Measurements from ENCODE around the gene PLTP.

PLTP gene

DNA sequence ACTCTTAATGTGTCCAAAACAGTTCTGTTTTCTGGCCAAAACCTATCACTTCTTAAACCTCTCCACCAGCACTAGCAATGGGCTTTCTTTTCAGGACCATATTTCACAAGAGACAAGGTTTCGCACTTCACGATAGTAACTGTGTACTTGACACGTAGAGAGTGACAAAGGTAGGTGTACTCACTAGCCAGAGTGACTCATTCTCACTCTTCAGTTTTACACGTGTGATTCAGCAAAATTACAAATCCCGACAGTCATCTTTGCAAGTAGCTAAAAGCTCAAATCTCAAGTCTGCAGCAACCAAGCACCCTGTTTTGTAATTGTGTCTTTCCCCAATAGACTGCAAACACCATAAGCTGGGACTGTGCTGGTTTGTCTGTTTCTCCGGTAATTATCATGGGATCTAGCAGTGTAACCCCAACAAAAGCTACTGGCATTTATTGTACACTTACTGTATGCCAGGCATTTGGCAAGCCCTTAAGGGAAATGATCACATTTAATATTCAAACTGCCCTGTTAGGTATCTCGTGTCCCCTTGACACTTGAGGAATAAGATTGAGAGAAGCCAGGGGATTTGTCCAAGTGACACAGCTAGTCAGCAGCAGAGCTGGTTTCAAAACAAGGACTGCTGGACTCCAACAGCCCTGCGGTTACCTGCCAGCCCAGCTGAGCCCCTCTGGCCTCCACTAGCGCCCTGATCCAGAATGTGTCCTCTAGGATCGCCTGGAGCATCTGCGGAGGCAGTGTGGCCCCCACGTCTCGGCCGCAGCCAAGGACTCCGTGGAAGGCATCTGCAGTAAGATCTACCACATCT lies 32.4 kb upstream of the PLTP start:
- Histone ChIP-seq H3K9me3 (ENCODE audit: control insufficient read depth, low read length) (no peaks in the 10 kb centered on the region), H3K36me3 (ENCODE audit: control insufficient read depth, insufficient read depth, low read length) (peaks cover 62% of the 10 kb centered on the region), H3K4me1 (ENCODE audit: control insufficient read depth, insufficient read depth, low read length) (no peaks in the 10 kb centered on the region), H3K27ac (ENCODE audit: insufficient read depth, low read depth, low read length, poor library complexity, severe bottlenecking) (no peak overlapping the region), H3K27me3 (ENCODE audit: control insufficient read depth, insufficient read depth, low read length, poor library complexity, severe bottlenecking) (no peaks in the 10 kb centered on the region), H3K4me3 (ENCODE audit: insufficient read depth, low read depth, low read length) (no peak overlapping the region)
- 96% methylated on average over 15 of the region's 15 CpGs for WGBS, 2 experiments

DNA sequence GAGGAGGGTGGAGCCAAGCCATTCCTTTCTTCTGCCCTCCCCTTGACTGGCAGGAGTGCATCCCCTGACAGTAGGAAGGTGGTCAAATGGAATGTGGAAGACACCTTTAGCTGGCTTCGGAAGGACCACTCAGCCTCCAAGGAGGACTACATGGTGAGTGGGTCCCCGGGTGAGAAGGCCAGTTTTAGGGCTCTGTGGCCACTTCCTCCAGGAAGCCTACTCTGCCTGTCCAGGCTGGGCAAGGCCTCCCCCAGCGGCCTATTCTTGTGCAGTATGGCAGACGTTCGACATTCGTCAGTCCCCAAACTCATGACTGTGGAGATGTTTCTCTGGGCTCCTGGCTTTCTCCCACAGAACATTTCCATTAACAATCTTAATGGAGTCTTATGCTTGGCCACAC lies 31.7 kb upstream of the PLTP start:
- 95 to 98% methylated on average over 6 of the region's 6 CpGs for WGBS, 2 experiments
- H3K36me3 ChIP-seq (ENCODE audit: control insufficient read depth, insufficient read depth, low read length) = peaks cover 60% of the 10 kb centered on the region
- H3K27ac ChIP-seq (ENCODE audit: insufficient read depth, low read depth, low read length, poor library complexity, severe bottlenecking) = no peak overlapping the region

DNA sequence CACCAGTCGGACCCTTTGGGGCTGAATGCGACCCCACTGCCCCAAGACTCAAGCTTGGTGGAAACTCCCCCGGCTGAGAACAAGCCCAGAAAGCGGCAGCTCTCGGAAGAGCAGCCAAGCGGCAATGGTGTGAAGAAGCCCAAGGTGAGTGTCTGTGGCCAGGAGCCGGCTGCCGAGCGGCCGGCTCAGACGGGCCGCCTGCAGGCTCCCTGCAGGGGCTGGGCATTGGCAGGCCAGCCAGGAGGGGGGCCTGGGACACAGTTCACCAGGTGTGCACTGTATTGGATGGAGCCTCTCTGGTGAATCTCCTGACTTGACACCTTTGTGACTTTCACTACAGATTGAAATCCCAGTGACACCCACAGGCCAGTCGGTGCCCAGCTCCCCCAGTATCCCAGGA lies 28.5 kb upstream of the PLTP start:
- Histone ChIP-seq H3K27ac (ENCODE audit: insufficient read depth, low read depth, low read length, poor library complexity, severe bottlenecking) (no peak overlapping the region), H3K4me1 (ENCODE audit: control insufficient read depth, insufficient read depth, low read length) (no peaks in the 10 kb centered on the region), H3K36me3 (ENCODE audit: control insufficient read depth, insufficient read depth, low read length) (peaks cover 49% of the 10 kb centered on the region), H3K9me3 (ENCODE audit: control insufficient read depth, low read length) (no peaks in the 10 kb centered on the region), H3K4me3 (ENCODE audit: insufficient read depth, low read depth, low read length) (no peak overlapping the region), H3K27me3 (ENCODE audit: control insufficient read depth, insufficient read depth, low read length, poor library complexity, severe bottlenecking) (no peaks in the 10 kb centered on the region)
- 95 to 96% methylated on average over 13 of the region's 13 CpGs for WGBS, 2 experiments

More for the DNA sequence above, 31.7 kb upstream of the PLTP start:
- Histone ChIP-seq H3K4me1 (ENCODE audit: control insufficient read depth, insufficient read depth, low read length) (no peaks in the 10 kb centered on the region), H3K9me3 (ENCODE audit: control insufficient read depth, low read length) (no peaks in the 10 kb centered on the region), H3K27me3 (ENCODE audit: control insufficient read depth, insufficient read depth, low read length, poor library complexity, severe bottlenecking) (no peaks in the 10 kb centered on the region), H3K4me3 (ENCODE audit: insufficient read depth, low read depth, low read length) (no peak overlapping the region)

DNA sequence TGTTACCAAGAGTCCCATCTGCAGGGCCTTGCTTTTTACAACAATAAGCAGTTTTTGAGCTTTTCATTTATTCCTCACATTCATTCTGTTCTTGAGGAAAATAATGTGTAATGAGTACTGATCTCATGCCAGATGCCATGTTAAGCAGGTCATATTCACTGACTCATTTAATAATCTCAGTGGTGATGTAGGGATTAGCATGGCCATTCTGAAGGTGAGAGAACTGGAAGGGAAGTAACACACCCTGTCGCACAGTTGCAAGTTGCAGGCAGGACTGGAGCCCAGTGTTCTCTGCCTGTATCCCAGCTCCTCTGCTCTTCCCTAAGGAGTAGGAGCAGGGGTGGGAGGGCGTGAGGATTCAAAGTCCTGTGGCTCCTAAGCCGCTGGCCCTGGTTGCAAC lies 28.1 kb upstream of the PLTP start:
- Histone ChIP-seq H3K27ac (ENCODE audit: insufficient read depth, low read depth, low read length, poor library complexity, severe bottlenecking) (no peak overlapping the region), H3K4me3 (ENCODE audit: insufficient read depth, low read depth, low read length) (no peak overlapping the region), H3K27me3 (ENCODE audit: control insufficient read depth, insufficient read depth, low read length, poor library complexity, severe bottlenecking) (no peaks in the 10 kb centered on the region), H3K36me3 (ENCODE audit: control insufficient read depth, insufficient read depth, low read length) (peaks cover 47% of the 10 kb centered on the region), H3K9me3 (ENCODE audit: control insufficient read depth, low read length) (no peaks in the 10 kb centered on the region), H3K4me1 (ENCODE audit: control insufficient read depth, insufficient read depth, low read length) (no peaks in the 10 kb centered on the region)
- WGBS, 2 experiments = 94 to 97% methylated on average over 3 of the region's 3 CpGs

DNA sequence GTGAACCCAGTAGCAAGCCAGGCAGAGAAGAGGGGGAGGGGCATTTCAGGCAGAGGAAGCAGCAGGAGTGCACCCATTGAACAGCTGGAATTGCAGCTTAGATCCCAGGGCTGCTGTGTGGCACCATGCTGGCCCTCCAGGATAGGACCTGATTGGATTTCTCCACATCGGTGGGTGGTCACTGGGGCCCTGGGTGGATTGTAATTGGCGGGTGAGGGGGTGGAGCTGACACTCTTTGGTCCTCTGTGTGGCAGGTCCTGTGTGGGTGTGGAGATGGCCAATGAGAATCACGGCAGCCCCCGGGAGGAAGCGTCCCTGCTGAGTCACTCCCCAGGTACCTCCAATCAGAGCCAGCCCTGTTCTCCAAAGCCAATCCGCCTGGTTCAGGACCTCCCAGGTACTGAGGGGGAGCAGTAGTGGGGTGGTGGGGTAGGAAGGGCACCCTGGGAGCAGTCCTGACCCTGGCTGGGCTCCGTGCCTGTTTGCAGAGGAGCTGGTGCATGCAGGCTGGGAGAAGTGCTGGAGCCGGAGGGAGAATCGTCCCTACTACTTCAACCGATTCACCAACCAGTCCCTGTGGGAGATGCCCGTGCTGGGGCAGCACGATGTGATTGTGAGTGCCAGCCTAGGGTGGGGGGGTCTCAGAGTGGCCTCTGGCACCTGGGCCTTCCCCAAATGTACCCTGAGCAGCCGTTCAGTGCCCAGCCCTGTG lies 26.9 kb upstream of the PLTP start:
- Histone ChIP-seq H3K27ac (ENCODE audit: insufficient read depth, low read depth, low read length, poor library complexity, severe bottlenecking) (no peak overlapping the region), H3K4me1 (ENCODE audit: control insufficient read depth, insufficient read depth, low read length) (no peaks in the 10 kb centered on the region), H3K9me3 (ENCODE audit: control insufficient read depth, low read length) (no peaks in the 10 kb centered on the region), H3K36me3 (ENCODE audit: control insufficient read depth, insufficient read depth, low read length) (peaks cover 36% of the 10 kb centered on the region), H3K27me3 (ENCODE audit: control insufficient read depth, insufficient read depth, low read length, poor library complexity, severe bottlenecking) (no peaks in the 10 kb centered on the region), H3K4me3 (ENCODE audit: insufficient read depth, low read depth, low read length) (no peak overlapping the region)
- WGBS, 2 experiments = 82 to 86% methylated on average over 13 of the region's 13 CpGs

DNA sequence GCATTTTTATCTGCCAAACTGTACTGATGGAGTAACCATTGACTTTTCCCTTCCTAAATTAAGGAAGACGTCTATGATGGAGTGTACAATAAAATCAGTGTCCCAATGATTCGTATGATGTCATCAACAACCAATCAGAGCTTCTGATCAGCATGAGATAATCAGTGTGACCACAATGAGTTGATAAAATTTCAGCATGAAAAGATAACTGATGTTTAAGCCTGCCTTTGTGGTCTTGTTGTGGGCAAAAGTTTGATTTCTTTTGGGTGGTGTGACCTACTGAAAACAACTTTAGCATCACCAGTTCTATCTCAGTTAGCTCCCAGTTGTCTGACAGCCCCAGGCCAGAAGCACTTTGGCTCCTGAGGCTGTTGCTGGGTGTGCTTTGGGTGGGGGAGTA lies 25.8 kb upstream of the PLTP start:
- Histone ChIP-seq H3K4me3 (ENCODE audit: insufficient read depth, low read depth, low read length) (no peak overlapping the region), H3K27ac (ENCODE audit: insufficient read depth, low read depth, low read length, poor library complexity, severe bottlenecking) (no peak overlapping the region), H3K9me3 (ENCODE audit: control insufficient read depth, low read length) (no peaks in the 10 kb centered on the region), H3K36me3 (ENCODE audit: control insufficient read depth, insufficient read depth, low read length) (peaks cover 26% of the 10 kb centered on the region), H3K4me1 (ENCODE audit: control insufficient read depth, insufficient read depth, low read length) (no peaks in the 10 kb centered on the region), H3K27me3 (ENCODE audit: control insufficient read depth, insufficient read depth, low read length, poor library complexity, severe bottlenecking) (no peaks in the 10 kb centered on the region)
- 92% methylated on average over 2 of the region's 2 CpGs for WGBS, 2 experiments

DNA sequence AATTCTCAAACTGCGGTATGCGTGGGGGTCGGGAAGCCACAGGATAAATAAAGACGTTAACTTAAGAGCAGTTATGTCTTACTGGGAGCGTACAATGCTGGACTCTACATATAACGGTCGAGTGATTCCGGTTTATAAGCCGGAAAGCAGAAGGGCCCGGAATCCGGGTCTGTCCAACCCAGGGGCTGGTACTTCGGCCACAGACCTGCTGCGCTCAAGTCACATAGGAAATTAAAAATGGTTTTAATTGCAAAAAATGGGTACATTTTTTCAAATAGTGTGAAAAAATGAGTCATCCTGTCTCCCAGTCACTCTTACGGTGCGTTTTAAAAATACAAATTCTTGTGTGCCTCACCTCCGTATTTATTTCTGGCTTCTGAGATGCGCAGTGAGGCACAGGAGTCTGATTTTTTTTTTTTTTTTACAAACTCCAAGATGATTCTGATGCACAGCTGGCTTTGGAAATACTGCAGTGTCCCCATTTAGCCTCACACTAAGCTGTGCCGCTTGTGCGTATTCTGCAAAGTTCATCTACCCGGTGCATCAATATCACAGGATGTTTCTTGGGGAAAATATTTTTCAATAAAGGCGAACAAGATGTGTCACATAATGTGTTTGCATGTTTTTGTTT lies 23.6 kb upstream of the PLTP start:
- 30% methylated on average over 21 of the region's 21 CpGs for WGBS, 2 experiments
- Histone ChIP-seq H3K27me3 (ENCODE audit: control insufficient read depth, insufficient read depth, low read length, poor library complexity, severe bottlenecking) (no peaks in the 10 kb centered on the region), H3K4me3 (ENCODE audit: insufficient read depth, low read depth, low read length) (peak overlapping the region; percentile 72), H3K27ac (ENCODE audit: insufficient read depth, low read depth, low read length, poor library complexity, severe bottlenecking) (peak overlapping the region; percentile 100), H3K36me3 (ENCODE audit: control insufficient read depth, insufficient read depth, low read length) (peaks cover 16% of the 10 kb centered on the region), H3K4me1 (ENCODE audit: control insufficient read depth, insufficient read depth, low read length) (no peaks in the 10 kb centered on the region), H3K9me3 (ENCODE audit: control insufficient read depth, low read length) (no peaks in the 10 kb centered on the region)

DNA sequence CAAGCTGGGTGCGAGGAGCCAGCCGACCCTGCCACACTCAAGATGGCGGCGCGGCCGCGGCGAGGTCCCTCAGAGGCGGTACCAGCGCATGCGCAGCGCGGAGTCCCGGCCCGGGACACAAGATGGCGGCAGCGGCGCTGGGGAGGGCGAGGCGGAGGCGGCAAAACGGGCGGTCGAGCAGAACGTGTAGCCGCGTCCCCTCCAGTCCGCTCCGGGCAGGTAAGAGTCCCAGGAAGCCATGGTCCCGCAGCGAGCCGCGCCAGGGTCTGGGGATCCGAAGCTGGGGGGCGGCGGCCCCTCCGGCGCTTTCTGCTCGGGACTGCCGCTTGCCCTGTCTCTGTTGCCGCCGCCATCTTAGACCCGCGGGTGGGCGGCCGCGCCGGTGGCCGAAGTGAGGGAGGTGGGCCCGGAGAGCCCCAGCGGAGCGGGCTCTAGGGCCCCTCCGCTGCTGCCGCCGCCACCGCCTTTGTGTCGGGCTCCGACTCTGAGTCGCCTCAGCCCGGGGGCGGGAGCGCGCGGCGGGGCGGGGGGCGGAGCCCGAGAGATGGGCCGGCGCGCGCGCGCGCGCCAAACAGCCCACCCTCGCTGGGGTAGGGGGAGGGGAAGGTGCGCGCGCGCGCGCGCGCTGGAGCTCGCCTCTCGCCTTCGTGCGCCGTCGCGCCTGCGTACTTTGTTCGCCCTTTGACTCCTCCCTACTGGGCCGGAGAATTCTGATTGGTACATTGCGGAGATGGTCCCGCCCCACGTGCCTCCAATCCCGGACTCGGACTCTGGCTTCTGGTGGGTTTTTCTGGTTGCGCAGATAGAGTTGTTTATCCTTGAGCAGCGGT lies 22.8 kb upstream of the PLTP start, which contains the start of gene PCIF1:
PCIF1 (plus strand) TSS at position 98 of the 830 bp plus-strand sequence. CDS start 4,317 bp downstream, outside the sequence.
- Histone ChIP-seq H3K27ac (ENCODE audit: insufficient read depth, low read depth, low read length, poor library complexity, severe bottlenecking) (peak within 1 kb of the TSS; percentile 100), H3K4me1 (ENCODE audit: control insufficient read depth, insufficient read depth, low read length) (no peaks in the 10 kb centered on the region), H3K27me3 (ENCODE audit: control insufficient read depth, insufficient read depth, low read length, poor library complexity, severe bottlenecking) (no peaks in the 10 kb centered on the region), H3K9me3 (ENCODE audit: control insufficient read depth, low read length) (no peaks in the 10 kb centered on the region), H3K36me3 (ENCODE audit: control insufficient read depth, insufficient read depth, low read length) (peaks cover 12% of the 10 kb centered on the region), H3K4me3 (ENCODE audit: insufficient read depth, low read depth, low read length) (peak within 1 kb of the TSS; percentile 72)
- WGBS, 2 experiments = 0% methylated on average over 102 of the region's 102 CpGs

DNA sequence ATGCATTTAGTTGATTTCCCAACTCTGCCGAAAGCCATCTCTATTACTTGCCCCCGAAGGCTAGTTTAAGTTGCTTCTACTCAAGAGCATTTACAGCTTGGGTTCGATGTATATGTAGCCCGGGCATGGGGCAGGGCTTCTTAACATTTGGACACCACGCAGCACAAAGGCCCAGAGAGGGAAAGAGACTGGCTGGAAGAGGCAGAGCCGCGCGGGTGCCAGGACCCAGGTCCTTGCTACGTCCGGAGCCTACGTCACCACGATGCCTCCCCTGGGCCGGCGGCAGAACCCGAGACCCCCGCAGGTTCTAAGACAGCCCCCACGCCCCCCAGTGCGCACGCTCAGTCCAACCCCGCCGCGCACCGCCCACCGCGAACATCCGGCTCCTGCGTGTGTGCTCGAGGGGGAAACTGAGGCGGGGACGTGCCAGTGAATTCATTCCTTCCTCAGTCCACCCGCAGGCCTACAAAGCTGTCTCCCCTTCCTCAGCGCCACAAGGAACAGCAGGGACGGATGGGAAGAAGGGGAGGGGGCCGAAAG lies 22.2 kb upstream of the PLTP start:
- H3K27me3 ChIP-seq (ENCODE audit: control insufficient read depth, insufficient read depth, low read length, poor library complexity, severe bottlenecking) = no peaks in the 10 kb centered on the region
- H3K9me3 ChIP-seq (ENCODE audit: control insufficient read depth, low read length) = no peaks in the 10 kb centered on the region
- peaks cover 12% of the 10 kb centered on the region for H3K36me3 ChIP-seq (ENCODE audit: control insufficient read depth, insufficient read depth, low read length)
- peak overlapping the region; percentile 100 for H3K27ac ChIP-seq (ENCODE audit: insufficient read depth, low read depth, low read length, poor library complexity, severe bottlenecking)
- WGBS, 2 experiments = 0% methylated on average over 34 of the region's 34 CpGs
- peak overlapping the region; percentile 72 for H3K4me3 ChIP-seq (ENCODE audit: insufficient read depth, low read depth, low read length)
- no peaks in the 10 kb centered on the region for H3K4me1 ChIP-seq (ENCODE audit: control insufficient read depth, insufficient read depth, low read length)

Measured in ectodermal cell (in vitro differentiated cells).